Measurements from ENCODE around the gene TAS2R46. TPM values are rescaled to one million over a fixed set of nuclear protein-coding genes. Genes with fewer than 3 reads are reported as not detected.

Gene TAS2R46
- total and polyA plus RNA-seq, 2 of the 13 experiments (the other 11 are each of a cell fraction or from before 2014, with no cell fraction given): 0.16 to 3.5 TPM

DNA sequence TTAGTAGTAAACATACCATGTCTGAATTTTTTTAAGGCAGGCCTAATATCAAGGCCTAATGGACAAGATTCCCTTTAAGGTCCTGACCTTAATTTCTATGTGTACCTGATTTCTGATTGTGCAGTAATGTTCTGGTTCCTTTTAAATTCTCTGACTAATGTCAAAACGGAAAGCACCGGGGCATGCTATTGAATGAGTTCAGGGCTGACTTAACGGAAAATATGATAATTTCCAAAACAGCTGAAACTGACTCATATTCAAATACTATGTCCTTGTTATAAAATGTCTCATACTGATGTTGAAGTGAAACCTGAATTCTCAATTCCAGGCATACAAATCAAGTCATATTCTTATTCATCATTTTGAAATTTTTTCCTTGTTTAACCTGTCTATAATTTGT is 23.3 kb upstream of the TAS2R46 start (continued):
- TF ChIP-seq ZNF143 (CRISPR knock-in tag; IDR thresholded peaks at IDR 0.05): no peak
- TF ChIP-seq CBX2 (IDR thresholded peaks at IDR 0.05; ENCODE audit: low read depth, low read length): no peak
- no peak for TF ChIP-seq CBX2 (CRISPR knock-in tag; IDR thresholded peaks at IDR 0.05; ENCODE audit: low read depth)
- TF ChIP-seq CEBPZ (IDR thresholded peaks at IDR 0.05; ENCODE audit: low read length): no peak

DNA sequence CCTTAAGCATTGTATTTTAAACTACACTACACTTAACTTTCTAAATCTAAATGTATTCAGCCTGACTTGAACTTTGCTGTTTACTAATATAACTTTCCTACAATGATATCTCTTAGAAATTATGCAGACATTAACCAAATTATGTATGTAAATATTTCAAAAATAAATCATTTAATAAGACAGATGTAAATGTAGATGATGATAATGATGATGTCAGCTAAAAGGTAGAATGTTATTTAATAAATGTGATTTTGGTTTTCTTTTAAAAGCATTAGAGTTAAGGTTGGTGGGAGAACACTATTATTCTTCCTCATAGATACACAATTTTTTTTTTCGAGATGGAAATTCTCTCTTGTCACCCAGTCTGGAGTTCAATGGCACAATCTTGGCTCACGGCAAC is 19.9 kb upstream of the TAS2R46 start:
- H3K79me2 ChIP-seq (ENCODE audit: insufficient read depth, low read length): no peaks in the 10 kb centered on the region
- ATAC-seq: no peak
- no peaks in the 10 kb centered on the region for H3K4me1 ChIP-seq (ENCODE audit: insufficient read depth, low read length)
- no peak overlapping the region for H2AFZ ChIP-seq (ENCODE audit: low read length)
- 100% methylated on average over 2 of the region's 2 CpGs for WGBS (ENCODE audit: low lambda C conversion rate)
- H3K9me3 ChIP-seq (ENCODE audit: low read length): peaks cover 9% of the 10 kb centered on the region
- FAIRE-seq: no peak
- H3K27me3 ChIP-seq (ENCODE audit: control insufficient read depth in 1 of 2, insufficient read depth in 2 of 2, low read length in 2 of 2): no peaks in the 10 kb centered on the region
- in situ Hi-C loops (cut with HindIII; ENCODE audit: extremely low pct_ligation_motif_present, low pct_unique_long_range_greater_than_20kb): no loop called here
- no peak overlapping the region for H3K9ac ChIP-seq (ENCODE audit: insufficient read depth, low read depth, low read length)
- ChIA-PET POLR2A (no interaction called here), CTCF (ENCODE audit: low intra/inter-chr PET ratio, low total read pairs) (no interaction called here)
- TF ChIP-seq, protein P1, sequence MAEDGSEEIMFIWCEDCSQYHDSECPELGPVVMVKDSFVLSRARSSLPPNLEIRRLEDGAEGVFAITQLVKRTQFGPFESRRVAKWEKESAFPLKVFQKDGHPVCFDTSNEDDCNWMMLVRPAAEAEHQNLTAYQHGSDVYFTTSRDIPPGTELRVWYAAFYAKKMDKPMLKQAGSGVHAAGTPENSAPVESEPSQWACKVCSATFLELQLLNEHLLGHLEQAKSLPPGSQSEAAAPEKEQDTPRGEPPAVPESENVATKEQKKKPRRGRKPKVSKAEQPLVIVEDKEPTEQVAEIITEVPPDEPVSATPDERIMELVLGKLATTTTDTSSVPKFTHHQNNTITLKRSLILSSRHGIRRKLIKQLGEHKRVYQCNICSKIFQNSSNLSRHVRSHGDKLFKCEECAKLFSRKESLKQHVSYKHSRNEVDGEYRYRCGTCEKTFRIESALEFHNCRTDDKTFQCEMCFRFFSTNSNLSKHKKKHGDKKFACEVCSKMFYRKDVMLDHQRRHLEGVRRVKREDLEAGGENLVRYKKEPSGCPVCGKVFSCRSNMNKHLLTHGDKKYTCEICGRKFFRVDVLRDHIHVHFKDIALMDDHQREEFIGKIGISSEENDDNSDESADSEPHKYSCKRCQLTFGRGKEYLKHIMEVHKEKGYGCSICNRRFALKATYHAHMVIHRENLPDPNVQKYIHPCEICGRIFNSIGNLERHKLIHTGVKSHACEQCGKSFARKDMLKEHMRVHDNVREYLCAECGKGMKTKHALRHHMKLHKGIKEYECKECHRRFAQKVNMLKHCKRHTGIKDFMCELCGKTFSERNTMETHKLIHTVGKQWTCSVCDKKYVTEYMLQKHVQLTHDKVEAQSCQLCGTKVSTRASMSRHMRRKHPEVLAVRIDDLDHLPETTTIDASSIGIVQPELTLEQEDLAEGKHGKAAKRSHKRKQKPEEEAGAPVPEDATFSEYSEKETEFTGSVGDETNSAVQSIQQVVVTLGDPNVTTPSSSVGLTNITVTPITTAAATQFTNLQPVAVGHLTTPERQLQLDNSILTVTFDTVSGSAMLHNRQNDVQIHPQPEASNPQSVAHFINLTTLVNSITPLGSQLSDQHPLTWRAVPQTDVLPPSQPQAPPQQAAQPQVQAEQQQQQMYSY (CRISPR knock-in tag; IDR thresholded peaks at IDR 0.05): no peak
- TF ChIP-seq ZNF569 (CRISPR knock-in tag; IDR thresholded peaks at IDR 0.05; ENCODE audit: borderline replicate concordance): no peak
- TF ChIP-seq TFE3 (CRISPR knock-in tag; IDR thresholded peaks at IDR 0.05): no peak
- TF ChIP-seq MAFF (IDR thresholded peaks at IDR 0.05; ENCODE audit: low read depth, low read length): peak; percentile 81
- peak; percentile 39 to 85; a peak in 3 of 4 replicates for TF ChIP-seq MAFK (conservative IDR thresholded peaks at IDR 0.05 in 1 of 2, IDR thresholded peaks at IDR 0.05 in 1 of 2; ENCODE audit: low read length in 2 of 2)
- H3K27ac ChIP-seq (ENCODE audit: extremely low read length, insufficient read depth, low read length): no peak overlapping the region
- H4K20me1 ChIP-seq (ENCODE audit: insufficient read depth, low read length): no peaks in the 10 kb centered on the region
- H3K4me2 ChIP-seq (ENCODE audit: low read depth, low read length): no peak overlapping the region
- no peak for DNase-seq (ENCODE audit: low spot score)
- no peak overlapping the region for H3K4me3 ChIP-seq (replicated peaks in 1 of 3; ENCODE audit: insufficient read depth in 1 of 3, low read depth in 2 of 3, low read length in 3 of 3)
- no peaks in the 10 kb centered on the region for H3K36me3 ChIP-seq (replicated peaks in 1 of 2; ENCODE audit: control insufficient read depth in 1 of 2, insufficient read depth in 2 of 2, low read length in 2 of 2)
- intact Hi-C loops (cut with micrococcal nuclease; ENCODE audit: unreplicated experiment): no loop called here
- BruUV-seq (replicated peaks): no TSS peak

All from HepG2 (cell line).